Adrenal gland (tissue), 12 donors: Measurements from ENCODE around the gene HTR3B. TPM values are rescaled to one million over a fixed set of nuclear protein-coding genes. Genes with fewer than 3 reads are reported as not detected.
"Not testable (repeated sequence)": the region's sequence is repeated elsewhere in the genome, so short reads cannot be mapped to it uniquely, and the experiment has no call there.

Source experiments
- DNase-seq, 7 donors: peaks; one replicate each; pipeline ENCODE4 v3.0.0-alpha.2; 2019 to 2020
- H3K27ac ChIP-seq, 5 donors: fragments of 200-600 bp; sonication (generic) in 4 of 5; 1 replicate in 3 of 5; 2 replicates in 2 of 5; pipeline versions ENCODE4 v1.5.1 to v1.8.0; 2016 to 2020; ENCODE audit warnings: mild to moderate bottlenecking in 1 of 5
- H3K27me3 ChIP-seq: fragments of 200-600 bp; 2 replicates; pipeline ENCODE4 v1.8.0; 2021
- H3K36me3 ChIP-seq, 2 donors: fragments of 200-600 bp; replicated peaks in 1 of 2; 1 replicate in 1 of 2; 2 replicates in 1 of 2; pipeline versions ENCODE4 v1.5.1 to v1.8.0; 2018 to 2022
- H3K4me1 ChIP-seq, 2 donors: fragments of 200-600 bp; replicated peaks in 1 of 2; 1 replicate in 1 of 2; 2 replicates in 1 of 2; pipeline versions ENCODE4 v1.5.1 to v1.8.0; 2018 to 2021
- H3K4me3 ChIP-seq, 4 donors: fragments of 200-600 bp; sonication (generic) in 3 of 4; one replicate each; pipeline ENCODE4 v1.5.1; 2016 to 2018
- H3K9me3 ChIP-seq, 3 donors: fragments of 200-600 bp; sonication (generic) in 1 of 3; replicated peaks in 1 of 3; 1 replicate in 2 of 3; 2 replicates in 1 of 3; pipeline versions ENCODE4 v1.5.1 to v1.8.0; 2016 to 2021
- CTCF ChIP-seq, 6 experiments: fragments of 450-650 bp in 4 of 6; fragments of 200-600 bp in 2 of 6; sonication (generic) in 1 of 6; IDR thresholded peaks; 1 replicate in 5 of 6; 2 replicates in 1 of 6; pipeline versions ENCODE4 v1.5.1 to v1.8.0; 2016 to 2021; ENCODE audit warnings: antibody characterized with exemption in 6 of 6, mild to moderate bottlenecking in 2 of 6, moderate library complexity in 1 of 6
- POLR2A ChIP-seq, 2 donors: fragments of 450-650 bp; IDR thresholded peaks; one replicate each; pipeline ENCODE4 v1.6.1; 2017; ENCODE audit warnings: antibody characterized with exemption in 2 of 2, mild to moderate bottlenecking in 2 of 2, moderate library complexity in 1 of 2
- WGBS, 4 donors: extraction: QIAGEN DNeasy Blood & Tissue Kit in 2 of 4; methylation state at CpG; one replicate each; pipeline versions ENCODE4 v1.1.5 to v1.1.7; 2013 to 2017; 5-methylcytosine and 5-hydroxymethylcytosine counted together
- intact Hi-C, 2 donors: fragments of 100-400 bp; cut with DNase I; formaldehyde crosslinking; loops; one replicate each; pipeline versions ENCODE4 v1.14.1 to v1.15.0; 2022 to 2023
- polyA plus RNA-seq, 3 donors: library from polyadenylated mRNA; stranded (reverse); fragments of 200-250 nt in 2 of 3; fragments of 350-450 nt in 1 of 3; fragmentation: Illumina TruSeq in 1 of 3; extraction: RNeasy Lipid Tissue Mini Kit (QIAGEN cat#74804) in 1 of 3; gene quantifications; one replicate each; pipeline ENCODE4 v1.2.3, GENCODE V29; 2013 to 2014
- total RNA-seq, 9 donors: library from RNA; depleted of rRNA in 4 of 9; stranded (reverse); fragments of >200 nt in 4 of 9; fragments of 120-200 nt in 1 of 9; fragmentation: NEBNext Ultra II Directional in 1 of 9; extraction: Animal tissue kit (Norgen Biotek cat#: 25700) in 1 of 9; gene quantifications; one replicate each; pipeline versions ENCODE4 v1.1.0 to v1.2.4, GENCODE V29; 2013 to 2023
- donor health status: healthy with polysubstance abuse.
- donor health status: Bipolar disorder and iron deficiency.
- donor health status: DM: yes; HTN: yes; CAD: no.
- donor health status: DM: no; HTN: no; CAD: no.
- donor health status: DM: no; HTN: no; CAD: no.
- donor health status: DM: yes; HTN: yes; CAD: no.

Gene HTR3B
- total and polyA plus RNA-seq, 12 donors, result not detected

- DNase-seq, result no peak
- Histone ChIP-seq H3K27ac (no peak overlapping the region), H3K4me1 (no peaks in the 10 kb centered on the region), H3K9me3 (no peaks in the 10 kb centered on the region), H3K27me3 (peaks cover 7% of the 10 kb centered on the region), H3K36me3 (no peaks in the 10 kb centered on the region), H3K4me3 (no peak overlapping the region)
- 61 to 79% (median 69%) methylated on average over 4 of the region's 4 CpGs for WGBS, 4 donors
- intact Hi-C loops, result no loop called here
- no peak for TF ChIP-seq CTCF (IDR thresholded peaks at IDR 0.05)
- no peak for TF ChIP-seq POLR2A (IDR thresholded peaks at IDR 0.05)
Measured at GRCh38 chr11:113934761-113935160, 30.2 kb downstream of the HTR3B start.

GRCh38 chr11:113935858-113936257 lies 31.3 kb downstream of the HTR3B start:
- Histone ChIP-seq H3K36me3 (no peaks in the 10 kb centered on the region), H3K27ac (no peak overlapping the region), H3K27me3 (peaks cover 7% of the 10 kb centered on the region), H3K9me3 (no peaks in the 10 kb centered on the region), H3K4me1 (no peaks in the 10 kb centered on the region), H3K4me3 (no peak overlapping the region)
- no peak for DNase-seq
- WGBS, 4 donors, result 40 to 60% (median 54%) methylated on average over 3 to 4 of the region's 4 CpGs
- intact Hi-C loops, result no loop called here
- no peak for TF ChIP-seq CTCF (IDR thresholded peaks at IDR 0.05)
- TF ChIP-seq POLR2A (IDR thresholded peaks at IDR 0.05), result no peak

- no peak for TF ChIP-seq CTCF (IDR thresholded peaks at IDR 0.05)
- H3K36me3 ChIP-seq, result no peaks in the 10 kb centered on the region
- no peak for DNase-seq
- WGBS, 4 donors, result 57 to 94% (median 67%) methylated on average over 3 of the region's 3 CpGs
- intact Hi-C loops, result no loop called here
- no peaks in the 10 kb centered on the region for H3K9me3 ChIP-seq
- no peak overlapping the region for H3K4me3 ChIP-seq
- H3K27ac ChIP-seq, result no peak overlapping the region
- H3K4me1 ChIP-seq, result no peaks in the 10 kb centered on the region
- H3K27me3 ChIP-seq, result peaks cover 1% of the 10 kb centered on the region
Measured at GRCh38 chr11:113937918-113938317, 33.3 kb downstream of the HTR3B start.

- intact Hi-C loops, result no loop called here
- 81 to 91% (median 88%) methylated on average over 8 of the region's 8 CpGs for WGBS, 4 donors
- no peak for DNase-seq
- no peak overlapping the region for H3K27ac ChIP-seq
- H3K9me3 ChIP-seq, result no peaks in the 10 kb centered on the region
- H3K27me3 ChIP-seq, result no peaks in the 10 kb centered on the region
- H3K36me3 ChIP-seq, result no peaks in the 10 kb centered on the region
- no peak overlapping the region for H3K4me3 ChIP-seq
- no peaks in the 10 kb centered on the region for H3K4me1 ChIP-seq
- no peak for TF ChIP-seq POLR2A (IDR thresholded peaks at IDR 0.05)
- no peak for TF ChIP-seq CTCF (IDR thresholded peaks at IDR 0.05)
Measured at GRCh38 chr11:113942256-113942655, 37.7 kb downstream of the HTR3B start.

- H3K36me3 ChIP-seq, intact Hi-C loops, DNase-seq, H3K27me3 ChIP-seq, H3K4me1 ChIP-seq, H3K27ac ChIP-seq, H3K9me3 ChIP-seq, H3K4me3 ChIP-seq: not testable (repeated sequence)
- WGBS, 4 donors, result 66 to 82% (median 76%) methylated on average over 2 of the region's 2 CpGs
Measured at GRCh38 chr11:113946162-113946561, 41.6 kb downstream of the HTR3B start.
